Stimulated activated naive CD4-positive, alpha-beta T cell (primary cell): Measurements from ENCODE around the gene SPECC1.
A peak's percentile ranks its signal among the peaks of the same experiment; 100 is the strongest.
"Not testable (repeated sequence)": the region's sequence is repeated elsewhere in the genome, so short reads cannot be mapped to it uniquely, and the experiment has no call there.

Source experiments
- DNase-seq, 6 experiments: peaks; one replicate each; lab custom pipeline; 2025; lab: John Stamatoyannopoulos, UW

Gene SPECC1

GRCh38 chr17:20128036-20128667 lies 119.0 kb downstream of the SPECC1 start:
- no peak for DNase-seq

DNA sequence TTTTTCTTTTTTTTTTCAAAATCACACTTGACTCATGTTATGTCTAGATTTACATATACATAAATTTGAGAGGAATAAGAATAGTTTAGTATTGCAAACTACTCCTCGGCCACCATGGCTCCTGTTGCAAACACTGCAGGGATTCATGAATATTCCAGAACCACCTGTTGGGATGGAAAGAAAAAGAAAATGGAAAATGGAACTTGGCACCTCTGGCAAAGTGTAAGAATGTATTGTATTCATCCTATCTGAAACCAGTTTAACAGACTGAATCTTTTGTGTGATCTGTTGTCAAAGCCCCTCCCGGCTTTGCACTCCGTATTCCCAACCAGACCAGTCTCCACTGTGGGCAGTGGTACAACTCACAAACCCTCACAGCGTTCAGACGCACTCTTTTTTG lies 124.4 kb downstream of the SPECC1 start:
- DNase-seq: no peak

DNA sequence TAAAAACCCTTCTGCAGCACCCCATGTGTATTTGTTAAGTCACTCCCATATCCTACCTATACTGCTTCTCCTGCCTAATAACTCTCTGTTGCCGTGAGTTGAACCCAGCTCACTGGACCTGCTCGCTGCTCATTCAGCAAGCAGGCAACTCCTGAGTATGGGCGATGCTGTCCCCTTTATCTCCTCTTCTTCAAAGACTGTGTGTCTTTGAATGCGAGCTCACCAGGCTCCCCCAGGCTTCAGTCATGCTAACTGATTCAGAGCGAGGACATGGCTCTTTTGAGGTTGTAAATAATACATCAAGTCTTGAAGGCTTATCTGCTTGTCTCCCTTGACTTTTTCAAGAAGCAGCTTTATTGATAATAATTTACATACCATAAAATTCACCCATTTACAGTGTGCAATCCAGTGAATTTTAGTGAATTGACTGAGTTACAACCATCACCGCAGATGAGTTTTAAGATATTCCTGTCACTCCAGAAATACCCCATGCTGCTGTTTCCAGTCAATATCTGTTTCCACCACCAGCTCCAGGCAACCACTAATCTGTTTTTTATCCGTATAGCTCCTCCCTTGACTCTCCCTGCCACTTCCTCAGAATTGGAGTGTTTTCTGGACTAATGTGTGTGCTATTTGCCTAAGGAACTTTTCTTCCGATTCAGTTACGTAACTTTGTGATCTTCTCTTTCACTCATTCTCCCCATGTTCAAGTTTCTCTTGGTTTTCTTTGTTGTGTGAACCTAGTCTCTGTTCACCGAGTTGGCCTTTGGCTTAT lies 132.2 kb downstream of the SPECC1 start:
- no peak for DNase-seq

DNA sequence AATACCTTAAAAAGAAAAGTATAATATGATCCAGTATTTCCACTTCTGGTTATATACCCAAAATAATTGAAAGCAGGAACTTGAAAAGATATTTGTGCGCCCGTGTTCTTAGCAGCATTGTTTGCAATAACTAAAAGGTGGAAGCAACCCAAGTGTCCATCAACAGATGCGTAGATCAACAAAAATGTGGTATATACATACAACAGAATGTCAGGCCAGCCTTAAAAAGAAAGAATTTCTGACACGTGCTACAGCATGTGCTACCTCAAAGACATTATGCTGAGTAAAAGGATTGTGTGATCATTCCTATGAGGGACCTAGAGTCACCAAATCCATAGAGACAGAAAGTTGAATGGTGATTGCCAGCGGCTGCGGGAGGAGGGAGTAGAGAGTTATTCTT lies 133.1 kb downstream of the SPECC1 start:
- DNase-seq: no peak

GRCh38 chr17:20143740-20144139 lies 134.6 kb downstream of the SPECC1 start:
- DNase-seq: no peak

- no peak for DNase-seq
These were observed 136.4 kb downstream of the SPECC1 start for GRCh38 chr17:20145567-20145966.

GRCh38 chr17:20149251-20149650 lies 140.1 kb downstream of the SPECC1 start:
- DNase-seq: no peak

- no peak for DNase-seq
These were observed 142.0 kb downstream of the SPECC1 start for GRCh38 chr17:20151174-20151573.

- no peak for DNase-seq
These were observed 144.1 kb downstream of the SPECC1 start for GRCh38 chr17:20153231-20153630.

DNA sequence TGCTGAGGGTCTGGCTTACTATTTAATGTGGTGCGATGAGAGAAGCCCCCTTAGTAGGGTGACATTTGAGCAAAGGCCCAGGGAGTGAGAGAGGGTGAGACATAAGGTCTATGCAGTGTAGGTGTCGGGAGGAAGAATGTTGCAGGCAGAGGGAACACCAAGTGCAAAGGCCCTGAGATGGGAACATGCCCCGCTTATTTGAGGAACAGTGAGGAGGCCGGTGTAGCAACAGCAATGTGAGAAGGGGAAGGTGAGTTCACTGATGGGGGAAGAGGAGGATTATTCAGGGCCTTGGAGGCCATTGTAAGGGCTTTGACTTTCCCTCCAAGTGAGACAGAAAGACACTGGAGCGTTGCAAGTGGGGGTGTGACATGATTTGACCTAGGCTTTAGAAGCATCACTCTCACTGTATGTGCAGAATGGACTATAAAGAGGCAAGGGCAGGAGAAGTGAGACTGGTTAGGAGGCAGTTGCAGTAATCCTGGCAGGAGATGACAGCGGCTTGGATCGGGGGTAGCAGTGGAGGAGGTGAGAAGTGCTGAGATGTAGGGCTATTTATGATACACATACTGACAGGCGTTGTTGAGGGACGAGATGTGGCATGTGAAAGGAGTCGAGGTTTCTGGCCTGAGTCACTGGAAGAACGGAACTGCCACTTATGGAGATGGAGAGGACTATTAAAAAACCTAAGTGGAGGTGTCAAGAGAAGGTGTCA lies 145.3 kb downstream of the SPECC1 start:
- DNase-seq: no peak

DNA sequence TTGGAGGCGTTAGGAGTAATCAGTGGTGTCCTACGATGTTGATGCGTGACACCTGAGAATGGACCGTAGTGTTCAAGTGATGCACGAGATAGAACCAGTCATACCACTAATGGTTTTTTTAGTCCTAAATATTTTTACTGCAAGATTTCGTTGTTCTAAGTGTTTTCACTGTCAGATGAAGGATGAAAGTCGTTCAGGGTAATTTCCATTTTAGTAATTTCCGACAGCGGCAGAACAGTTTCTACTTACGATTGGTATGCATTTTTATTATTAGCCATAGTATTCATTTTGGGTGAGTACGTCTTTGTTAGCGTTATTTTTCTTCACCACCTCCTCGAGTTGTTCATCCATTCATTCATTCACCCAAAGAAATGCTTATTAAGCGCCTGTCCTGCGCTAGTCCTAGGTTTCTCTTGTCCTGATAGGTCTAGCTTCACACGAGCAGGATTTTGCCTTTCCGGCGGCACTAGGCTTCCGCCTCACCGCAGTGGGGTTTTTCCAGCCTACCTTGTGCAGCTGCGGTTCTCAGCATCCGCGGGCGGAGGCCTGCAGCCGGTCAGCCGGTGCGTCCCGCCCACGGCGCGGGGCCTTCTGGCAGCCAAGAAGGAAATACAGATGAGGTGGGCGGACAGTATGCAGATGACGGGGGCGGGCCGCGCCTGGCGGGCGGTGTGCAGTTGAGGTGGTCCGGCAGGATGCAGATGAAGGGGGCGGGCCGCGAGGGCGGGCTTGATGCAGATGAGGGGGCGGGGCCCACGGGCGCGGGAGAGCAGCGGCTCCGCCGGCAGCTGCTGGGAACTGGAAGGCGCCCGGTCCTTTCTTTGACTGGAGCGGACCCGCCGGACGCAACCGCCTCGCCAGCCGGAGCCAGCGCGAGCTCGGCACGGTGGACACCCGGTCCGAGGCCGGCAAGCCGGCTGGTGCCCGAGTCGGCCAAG lies 146.4 kb downstream of the SPECC1 start:
- DNase-seq: peak; percentile 87 to 93 (median 91)

- peak in 3 of 6 experiments; percentile 25 to 34 (median 30) for DNase-seq
These were observed 147.2 kb downstream of the SPECC1 start for GRCh38 chr17:20156196-20157000.

DNA sequence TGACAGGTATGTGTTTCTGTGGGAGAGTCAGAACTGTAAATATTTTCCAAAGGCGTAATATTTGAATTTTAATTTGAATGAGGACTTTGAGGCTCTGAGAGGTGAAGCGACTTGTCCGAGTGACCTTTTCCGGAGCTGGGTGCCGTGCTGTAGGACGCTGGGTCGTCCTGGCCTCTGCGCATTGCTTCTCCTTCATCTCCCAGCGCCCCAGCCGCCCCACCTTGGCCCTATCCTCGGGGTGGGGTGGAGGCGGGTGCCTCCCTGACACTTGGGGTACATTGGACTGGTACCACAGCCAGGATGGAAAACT lies 147.8 kb downstream of the SPECC1 start:
- DNase-seq: no peak

- no peak for DNase-seq
These were observed 149.4 kb downstream of the SPECC1 start for GRCh38 chr17:20158580-20158979.

DNA sequence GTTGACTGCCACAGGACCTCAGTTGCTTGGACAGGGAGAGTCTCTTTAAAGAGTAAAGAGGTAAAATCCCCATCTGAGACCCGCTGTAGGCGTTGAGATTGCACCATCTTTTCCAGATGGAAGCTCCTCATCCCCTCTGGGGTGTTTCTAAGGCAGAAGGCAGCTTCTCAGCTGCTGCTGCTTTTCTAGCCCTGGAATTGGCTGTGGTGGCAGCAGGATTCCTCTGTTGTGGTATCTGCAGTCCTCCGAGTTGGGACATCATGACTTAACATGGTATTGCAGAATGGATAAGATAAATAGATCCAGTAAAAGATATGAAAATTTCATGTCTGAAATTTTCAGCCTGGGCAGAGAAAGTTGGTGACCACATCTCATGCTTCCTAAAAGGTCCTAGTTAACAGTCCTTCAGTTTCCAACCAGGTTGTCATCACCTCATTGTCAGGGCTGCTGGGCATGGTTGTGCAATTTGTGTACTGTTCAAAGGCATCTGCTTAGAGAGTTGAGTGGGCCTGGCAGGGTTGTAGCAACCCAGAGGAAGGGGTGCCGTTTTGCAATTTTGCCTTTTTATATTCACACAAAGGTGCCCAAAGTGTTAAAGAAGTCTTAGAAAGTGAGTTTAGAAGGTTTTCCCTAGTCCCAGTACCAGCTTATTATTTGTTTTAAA lies 150.4 kb downstream of the SPECC1 start:
- no peak for DNase-seq

GRCh38 chr17:20165516-20165915 lies 156.4 kb downstream of the SPECC1 start:
- DNase-seq: not testable (repeated sequence)

- no peak for DNase-seq
These were observed 160.9 kb downstream of the SPECC1 start for GRCh38 chr17:20170085-20170484.

DNA sequence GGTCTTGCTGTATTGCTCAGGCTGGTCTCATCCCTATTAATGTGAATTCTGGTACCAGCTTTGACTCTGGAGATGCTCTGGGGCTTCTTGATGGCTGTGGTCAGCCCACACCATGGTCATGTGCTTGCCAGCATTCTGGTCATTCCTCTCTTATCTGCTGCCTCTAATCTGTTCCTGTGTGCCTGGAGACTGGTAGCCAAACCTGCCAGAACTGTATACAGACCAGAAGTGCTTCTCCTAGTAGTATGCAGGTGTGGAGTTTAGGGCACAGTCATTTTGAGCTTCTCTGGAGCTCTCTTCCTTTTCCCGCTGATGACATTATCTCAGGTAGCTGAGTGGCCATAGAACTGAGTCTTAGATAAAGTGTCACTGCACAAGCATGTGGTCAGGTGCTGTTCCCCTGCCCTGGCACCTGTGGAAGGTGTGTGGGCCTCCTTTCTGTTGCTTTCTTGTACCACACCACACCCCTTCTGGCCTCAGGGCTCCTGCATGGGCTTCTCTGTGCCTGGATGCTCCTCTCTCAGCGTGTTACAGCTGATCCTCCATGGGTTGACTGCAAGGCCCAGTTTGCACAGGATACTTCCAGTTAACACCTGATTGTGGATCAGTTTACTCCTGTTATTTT lies 162.7 kb downstream of the SPECC1 start:
- DNase-seq: no peak

- no peak for DNase-seq
These were observed 163.2 kb downstream of the SPECC1 start for GRCh38 chr17:20172376-20172775.

GRCh38 chr17:20173091-20173490 lies 163.9 kb downstream of the SPECC1 start:
- no peak for DNase-seq
